Activated CD8-positive, alpha-beta memory T cell treated with anti-CD3 and anti-CD28 coated beads, Interleukin-2, amount 50 U/mL, for 1 hour (primary cell): ENCODE results near the gene ANXA2R.
"Not testable (repeated sequence)": the region's sequence is repeated elsewhere in the genome, so short reads cannot be mapped to it uniquely, and the experiment has no call there.

Experiments
- DNase-seq: peaks from one replicate; pipeline ENCODE4 v3.0.0-alpha.2; 2020; ENCODE audit errors: extremely low read depth

The ANXA2R gene

DNA sequence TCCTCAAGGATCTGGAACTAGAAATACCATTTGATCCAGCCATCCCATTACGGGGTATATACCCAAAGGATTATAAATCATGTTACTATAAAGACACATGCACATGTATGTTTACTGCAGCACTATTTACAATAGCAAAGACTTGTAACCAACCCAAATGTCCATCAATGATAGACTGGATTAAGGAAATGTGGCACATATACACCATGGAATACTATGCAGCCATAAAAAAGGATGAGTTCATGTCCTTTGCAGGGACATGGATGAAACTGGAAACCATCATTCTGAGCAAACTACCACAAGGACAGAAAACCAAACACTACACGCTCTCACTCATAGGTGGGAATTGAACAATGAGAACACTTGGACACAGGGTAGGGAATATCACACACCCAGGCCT lies 19.9 kb upstream of the ANXA2R start:
- DNase-seq, result not testable (repeated sequence)

DNA sequence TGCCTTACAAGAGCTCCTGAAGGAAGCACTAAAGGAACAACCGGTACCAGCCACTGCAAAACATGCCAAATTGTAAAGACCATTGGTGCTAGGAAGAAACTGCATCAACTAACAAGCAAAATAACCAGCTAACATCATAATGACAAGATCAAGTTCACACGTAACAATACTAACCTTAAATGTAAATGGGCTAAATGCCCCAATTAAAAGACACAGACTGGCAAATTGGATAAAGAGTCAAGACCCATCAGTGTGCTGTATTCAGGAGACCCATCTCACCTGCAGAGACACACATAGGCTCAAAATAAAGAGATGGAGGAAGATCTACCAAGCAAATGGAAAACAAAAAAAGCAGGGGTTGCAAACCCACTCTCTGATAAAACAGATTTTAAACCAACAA lies 15.0 kb upstream of the ANXA2R start:
- DNase-seq, result not testable (repeated sequence)

DNA sequence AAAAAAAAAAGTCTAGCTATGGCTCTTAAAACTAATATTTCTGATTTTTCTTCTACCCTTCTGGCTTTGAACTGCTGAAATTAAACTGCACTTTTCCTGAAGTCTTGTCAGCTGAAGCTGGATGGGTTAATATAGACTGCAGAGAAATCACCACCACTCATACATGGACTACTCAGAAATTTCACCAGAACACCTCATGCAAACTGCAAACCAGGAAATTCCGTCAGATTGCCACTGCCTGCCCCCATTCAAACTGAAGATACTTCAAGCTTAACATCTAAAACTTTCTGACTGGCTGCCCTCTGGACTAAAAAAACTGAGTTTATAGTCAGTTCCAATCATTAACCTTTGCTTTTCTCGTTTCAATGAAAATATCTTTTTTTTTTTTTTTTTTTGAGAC lies 11.6 kb upstream of the ANXA2R start:
- no peak for DNase-seq

DNA sequence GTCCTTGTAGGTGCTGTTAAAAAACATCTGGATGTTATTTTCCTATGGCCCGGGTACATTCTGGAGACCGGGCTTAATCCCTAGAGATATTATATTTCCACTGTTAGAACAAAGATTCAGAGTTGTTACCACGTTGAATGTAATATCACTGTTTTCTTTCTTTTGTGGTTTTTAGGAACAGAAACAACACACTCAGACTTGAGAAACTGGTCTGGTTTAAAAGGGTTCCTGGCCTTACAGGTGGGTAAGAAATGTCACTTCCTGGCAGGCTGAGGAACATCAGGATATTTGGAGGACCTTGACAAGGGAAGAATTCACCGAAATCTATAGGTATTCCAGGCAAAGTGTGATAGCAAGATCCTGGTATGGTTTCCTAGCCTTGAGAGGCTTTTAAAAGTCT lies 10.3 kb upstream of the ANXA2R start:
- DNase-seq, result no peak

DNA sequence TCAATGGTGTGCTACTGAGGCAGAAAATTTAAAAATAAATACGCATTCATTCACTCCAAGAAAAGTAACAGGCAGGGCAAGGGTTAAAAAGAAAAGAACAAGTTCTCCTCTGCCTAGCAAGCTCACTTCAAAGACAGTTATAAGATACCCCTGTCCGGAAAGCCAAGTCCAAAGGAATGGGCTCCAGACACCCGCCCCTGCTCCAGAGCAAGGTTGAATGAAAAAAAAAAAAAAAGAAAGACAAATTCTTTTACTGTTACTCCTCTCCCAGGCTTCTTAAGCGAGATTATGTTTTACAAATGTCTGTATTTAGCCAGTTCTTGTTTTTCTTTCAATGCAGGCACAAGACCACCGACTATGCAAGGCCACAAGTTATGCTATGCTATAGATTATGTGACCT lies 9.1 kb upstream of the ANXA2R start:
- no peak for DNase-seq

DNA sequence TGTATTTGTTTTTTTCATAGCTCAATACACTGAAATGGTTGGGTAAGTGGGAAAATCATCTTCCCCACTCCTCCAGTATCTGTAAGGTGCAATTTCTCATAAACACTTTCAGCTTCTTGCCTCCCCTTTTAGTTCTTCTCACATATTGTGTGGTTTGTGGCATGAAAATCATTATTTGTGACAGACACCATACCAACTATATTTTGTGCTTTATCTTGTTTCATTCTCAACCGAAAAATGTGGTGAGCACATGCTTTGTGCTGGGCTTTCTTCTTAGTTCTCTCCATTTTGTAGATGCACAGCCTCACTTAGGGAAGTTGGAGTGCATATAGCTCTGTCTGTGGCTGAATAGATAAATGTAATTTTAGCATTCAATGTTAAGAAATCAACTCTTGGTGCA lies 6.4 kb upstream of the ANXA2R start:
- DNase-seq, result no peak

DNA sequence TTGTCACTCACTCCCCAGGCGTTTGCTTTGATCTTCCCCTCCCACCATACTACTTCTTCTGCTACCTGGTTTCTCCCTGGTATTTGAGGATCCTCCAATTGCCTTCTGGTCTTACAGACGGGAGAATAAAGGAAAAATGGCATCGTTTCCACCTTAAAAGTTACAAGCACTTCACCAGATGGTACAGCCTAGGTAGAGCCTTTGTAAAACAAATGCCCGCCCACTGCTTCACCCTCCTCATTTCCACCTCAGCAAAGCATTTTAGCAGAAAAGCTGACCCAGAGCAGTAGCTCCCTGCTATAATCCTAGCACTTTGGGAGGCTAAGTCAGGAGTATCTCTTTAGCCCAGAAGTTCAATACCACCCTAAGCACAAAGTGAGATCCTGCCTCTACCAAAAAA lies 5.1 kb upstream of the ANXA2R start:
- no peak for DNase-seq

DNA sequence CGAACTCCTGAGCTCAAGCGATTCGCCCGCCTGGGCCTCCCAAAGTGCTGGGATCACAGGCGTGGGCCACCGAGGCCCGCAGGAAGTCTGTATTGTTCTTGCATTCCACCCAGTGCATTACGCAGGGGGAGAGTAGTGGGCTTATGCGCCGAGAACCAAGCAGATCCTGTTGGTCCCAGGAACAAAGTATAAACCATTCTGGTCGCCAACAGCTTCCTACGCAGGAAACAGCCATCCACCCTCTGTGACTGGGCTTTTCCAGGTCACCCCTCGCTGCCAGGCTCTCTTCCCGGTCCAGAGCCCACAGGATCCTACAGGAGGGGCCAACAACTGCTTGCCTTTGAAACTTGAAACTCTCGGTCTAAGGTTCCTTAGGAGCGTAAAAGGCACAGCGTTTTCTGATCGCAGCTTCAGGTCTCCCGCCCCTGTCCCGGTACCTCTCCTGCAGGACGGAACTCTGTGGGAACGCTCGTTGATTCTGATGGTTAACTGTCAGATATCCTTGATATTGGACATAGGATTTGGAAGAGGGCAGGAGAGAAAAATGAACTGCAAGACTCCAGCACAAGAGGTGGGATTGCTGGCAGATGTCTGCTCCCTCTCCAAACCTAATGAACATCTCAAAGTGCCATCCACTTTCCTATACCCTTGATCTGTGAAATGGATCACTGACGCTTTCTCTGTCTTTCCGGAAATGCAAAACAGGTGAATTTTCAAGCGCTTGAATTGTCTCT lies 4.2 kb upstream of the ANXA2R start:
- no peak for DNase-seq

DNA sequence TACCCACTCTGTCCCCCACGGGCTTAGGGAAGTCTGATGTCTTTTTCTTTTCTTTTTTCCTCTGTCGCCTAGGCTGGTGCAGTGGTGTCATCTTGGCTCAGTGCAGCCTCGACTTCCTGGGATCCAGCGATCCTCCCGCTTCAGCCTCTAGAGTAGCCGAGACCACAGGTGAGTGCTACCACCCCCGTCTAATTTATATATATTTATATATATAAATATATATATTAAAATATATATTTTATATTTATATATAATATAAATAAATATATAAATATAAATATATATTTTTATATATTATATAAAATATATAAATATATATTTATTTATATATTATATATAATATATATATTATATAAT lies 3.3 kb upstream of the ANXA2R start:
- no peak for DNase-seq

DNA sequence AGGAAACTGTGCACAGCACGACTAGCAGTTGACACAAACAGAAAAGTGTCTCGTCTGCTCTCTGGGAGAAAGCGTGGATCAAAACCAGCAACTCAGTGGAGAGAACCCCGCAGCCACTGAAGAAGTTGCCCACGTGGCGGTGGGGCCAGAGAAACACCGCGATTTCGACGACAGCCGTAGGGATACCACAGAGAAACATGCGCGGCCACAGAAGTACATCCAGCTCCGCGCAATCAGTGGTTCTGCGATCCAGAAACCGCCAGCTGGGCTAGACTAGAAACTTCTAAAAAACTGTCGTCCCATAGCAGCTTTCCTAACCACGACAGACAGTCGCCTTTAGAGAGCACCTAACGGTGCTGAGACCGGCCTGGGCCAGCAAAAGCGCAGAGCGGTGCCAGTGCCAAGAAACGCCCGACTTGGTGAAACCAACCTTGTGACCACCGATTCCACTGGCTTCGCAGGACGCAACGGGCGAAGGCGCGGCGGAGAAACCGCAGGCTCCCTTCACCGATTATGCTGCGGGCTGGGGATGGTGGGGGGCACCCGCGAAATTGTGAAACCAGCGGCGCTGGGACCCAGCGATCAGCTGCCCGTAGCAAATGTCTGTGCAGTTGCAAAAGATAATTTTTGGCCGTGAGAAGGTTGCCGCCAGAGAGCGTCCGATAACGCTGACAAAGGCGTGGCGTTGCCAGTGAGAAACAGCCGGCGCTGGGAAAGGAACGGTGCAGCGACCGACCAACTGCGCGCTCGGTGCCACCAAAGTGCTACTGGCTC lies 2.7 kb upstream of the ANXA2R start:
- peak; percentile 32 for DNase-seq

DNA sequence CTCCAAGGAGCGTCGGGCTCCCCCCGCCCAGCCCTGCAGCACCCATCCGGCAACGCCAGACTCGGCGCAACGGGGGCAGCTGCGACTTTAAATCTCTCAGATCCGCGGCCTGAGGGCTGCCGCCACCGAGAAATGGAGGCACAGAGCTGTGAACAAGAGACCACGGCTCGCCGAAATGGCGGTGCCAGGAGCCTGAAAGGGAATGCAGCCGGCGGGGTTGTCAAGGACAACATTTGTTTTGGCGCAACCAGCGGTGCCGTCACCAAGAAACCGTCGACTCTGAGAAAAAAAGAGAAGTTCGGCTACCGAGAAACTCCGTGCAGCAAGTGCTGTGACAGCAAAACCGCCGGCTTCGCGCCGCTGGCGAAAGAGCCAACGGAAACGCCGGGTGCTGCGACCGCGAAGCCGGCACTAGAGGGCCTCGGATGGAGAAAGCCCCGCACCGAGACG lies 2.1 kb upstream of the ANXA2R start:
- DNase-seq, result peak; percentile 71

DNA sequence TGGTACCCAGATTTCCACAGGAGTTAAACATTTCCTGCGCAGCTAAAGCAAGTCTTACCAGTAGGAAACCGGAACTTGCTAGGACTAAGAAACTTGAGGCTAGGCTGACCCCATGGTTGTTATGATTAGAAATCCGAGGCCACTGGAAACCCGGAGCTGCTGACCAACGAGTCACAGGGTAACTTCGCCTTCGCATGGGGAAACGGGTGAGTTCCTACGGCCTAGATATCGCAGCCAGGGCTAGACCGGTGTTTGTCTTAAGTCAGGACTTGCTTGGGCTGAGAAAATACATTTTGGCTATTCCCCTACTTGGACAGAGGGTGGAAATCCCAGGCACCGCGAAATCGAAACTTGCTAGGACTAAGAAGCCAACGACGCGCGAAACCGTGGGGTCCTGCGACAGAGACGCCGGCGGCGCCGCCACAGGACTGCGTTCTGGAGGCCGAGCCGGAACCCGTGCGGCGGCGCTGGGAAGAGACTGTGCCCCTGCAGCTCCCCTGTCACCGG lies 1.6 kb upstream of the ANXA2R start:
- DNase-seq, result no peak

DNA sequence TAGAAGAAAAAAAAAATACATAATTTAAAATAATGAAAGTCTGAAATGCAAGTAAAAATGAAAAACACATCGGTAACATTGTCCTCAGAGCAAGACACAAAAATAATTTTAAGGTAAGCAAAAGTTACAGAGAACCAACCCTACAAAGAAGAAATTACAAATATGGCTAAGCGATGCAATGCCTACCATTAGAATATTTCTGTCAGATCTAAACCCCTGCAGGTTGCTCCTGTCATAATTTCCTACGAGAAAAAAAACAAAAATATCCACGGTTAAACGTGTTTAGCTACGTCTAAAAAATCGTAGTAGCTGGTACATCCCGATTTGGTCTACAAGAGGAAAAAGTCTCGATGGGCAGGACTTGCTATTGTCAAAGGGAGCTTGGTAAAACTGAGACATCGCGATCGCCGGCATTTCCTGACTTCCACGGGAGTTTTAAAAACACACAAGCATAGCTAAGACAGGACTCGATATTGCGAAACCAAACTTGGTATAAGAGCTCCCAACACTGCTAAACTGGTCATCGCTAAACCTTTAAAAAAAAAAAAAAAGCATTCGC lies 1.1 kb upstream of the ANXA2R start:
- DNase-seq, result no peak

DNA sequence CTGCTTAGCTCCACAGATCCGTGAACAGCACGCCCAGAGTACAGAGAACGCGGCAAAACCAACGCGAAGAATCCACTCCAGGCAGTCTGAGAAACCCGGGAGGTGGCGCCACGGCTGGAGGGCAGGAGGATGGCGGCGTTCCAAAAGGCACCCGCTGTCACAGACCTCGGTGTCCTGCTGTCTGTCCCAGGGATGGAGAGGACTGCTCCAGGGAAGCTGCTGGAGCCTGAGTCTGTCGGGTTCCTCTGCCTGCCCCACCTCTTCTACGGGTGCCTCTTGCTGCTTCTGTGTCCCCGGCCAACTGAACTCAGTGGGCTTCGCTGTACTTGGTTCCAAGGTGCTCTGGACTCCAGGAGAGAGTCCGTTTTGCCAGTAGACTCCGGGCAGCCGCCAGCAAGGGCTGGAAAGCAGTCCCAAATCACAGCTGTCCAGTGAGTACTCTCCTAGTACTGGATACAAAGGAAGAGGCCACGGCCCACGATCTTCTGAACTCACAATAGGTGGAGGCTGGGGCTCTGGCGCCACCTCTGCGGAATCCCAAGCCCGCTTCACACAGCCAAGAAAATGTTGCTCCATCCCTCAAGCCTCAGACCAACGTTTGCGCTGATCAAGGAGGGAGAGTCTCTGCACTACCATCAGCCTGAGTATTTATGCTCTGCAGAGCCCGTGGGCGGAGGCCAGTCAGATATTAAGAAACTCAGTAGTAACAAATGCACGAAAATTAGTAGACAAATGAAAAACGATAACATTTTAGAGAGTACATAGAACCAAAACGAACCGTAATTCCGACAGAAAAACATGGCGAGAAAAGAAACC lies 440 bp downstream of the ANXA2R start:
- no peak for DNase-seq

DNA sequence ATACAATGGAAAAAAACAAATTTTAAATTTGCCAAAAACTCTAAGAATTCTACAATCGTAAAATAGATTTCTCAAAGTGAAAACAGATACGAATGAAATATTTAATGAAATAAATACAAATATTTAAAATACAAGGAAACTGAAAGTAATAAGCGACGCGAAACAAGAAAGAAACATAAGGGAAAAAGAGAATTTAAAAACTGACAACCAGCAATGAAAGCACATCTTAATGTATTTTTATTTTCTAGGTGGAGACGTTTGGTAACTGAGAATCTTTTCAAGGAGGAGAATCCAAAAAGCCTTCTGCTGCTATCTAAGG lies 1.0 kb downstream of the ANXA2R start:
- no peak for DNase-seq

DNA sequence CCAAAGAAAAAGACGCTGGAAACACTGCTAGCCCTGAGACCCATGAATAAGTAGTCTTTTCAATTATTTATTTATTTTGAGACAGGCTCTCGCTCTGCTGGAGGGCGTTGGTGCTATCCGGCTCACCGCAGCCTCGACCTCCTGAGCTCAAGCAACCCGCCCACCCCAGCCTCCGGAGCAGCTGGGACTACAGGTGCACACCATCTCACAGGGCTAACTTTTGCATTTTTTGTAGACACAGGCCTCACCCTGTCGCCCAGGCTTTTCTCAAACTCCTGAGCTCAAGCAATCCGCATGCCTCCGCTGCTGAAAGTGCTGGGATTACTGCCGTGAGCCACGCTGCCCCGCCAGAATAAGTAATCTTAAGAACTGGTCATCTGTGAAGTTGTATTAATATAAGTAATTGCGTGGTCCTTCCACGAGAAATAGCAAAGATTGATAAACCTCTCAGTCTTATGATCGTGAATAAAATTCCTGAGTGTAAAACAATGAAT lies 1.6 kb downstream of the ANXA2R start:
- DNase-seq, result no peak

DNA sequence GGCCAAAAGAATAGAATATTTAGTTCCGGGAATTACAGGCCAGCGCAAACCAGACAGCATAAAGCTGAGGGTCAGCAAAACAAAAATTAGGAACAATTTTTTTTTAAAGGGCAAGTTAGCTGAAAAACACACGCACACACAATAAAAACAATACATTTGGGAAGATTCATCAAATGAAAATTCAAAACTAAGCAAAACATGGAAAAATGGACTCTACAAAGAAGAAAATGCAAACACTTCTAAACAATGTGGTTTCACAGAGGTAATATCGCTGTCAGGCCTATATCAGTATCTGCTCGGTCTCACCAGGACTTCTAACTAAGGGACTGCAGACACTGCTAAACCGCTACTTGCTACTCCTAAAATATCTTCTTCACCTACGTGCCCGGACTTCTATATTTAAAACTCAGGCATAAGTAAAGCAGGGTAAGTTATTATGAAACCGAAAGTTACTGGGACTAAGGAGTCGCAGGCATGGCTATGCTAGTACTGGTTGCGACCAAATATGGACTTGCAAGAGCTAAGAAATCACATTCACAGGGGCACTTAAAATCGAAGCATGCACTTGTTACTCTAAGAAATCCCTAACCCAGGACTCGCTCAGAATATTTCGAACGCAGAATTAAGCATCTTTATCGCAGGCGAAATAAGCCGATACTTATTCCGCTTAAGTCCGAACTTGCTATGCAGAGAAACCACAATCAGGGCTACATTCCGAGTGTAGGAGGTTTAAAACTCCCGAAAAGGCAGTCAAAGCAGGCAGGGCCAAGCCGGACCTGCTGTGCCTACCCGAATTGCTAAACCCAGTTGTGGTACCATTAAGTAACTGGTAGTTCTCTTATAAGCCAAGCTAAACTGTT lies 2.3 kb downstream of the ANXA2R start:
- no peak for DNase-seq

DNA sequence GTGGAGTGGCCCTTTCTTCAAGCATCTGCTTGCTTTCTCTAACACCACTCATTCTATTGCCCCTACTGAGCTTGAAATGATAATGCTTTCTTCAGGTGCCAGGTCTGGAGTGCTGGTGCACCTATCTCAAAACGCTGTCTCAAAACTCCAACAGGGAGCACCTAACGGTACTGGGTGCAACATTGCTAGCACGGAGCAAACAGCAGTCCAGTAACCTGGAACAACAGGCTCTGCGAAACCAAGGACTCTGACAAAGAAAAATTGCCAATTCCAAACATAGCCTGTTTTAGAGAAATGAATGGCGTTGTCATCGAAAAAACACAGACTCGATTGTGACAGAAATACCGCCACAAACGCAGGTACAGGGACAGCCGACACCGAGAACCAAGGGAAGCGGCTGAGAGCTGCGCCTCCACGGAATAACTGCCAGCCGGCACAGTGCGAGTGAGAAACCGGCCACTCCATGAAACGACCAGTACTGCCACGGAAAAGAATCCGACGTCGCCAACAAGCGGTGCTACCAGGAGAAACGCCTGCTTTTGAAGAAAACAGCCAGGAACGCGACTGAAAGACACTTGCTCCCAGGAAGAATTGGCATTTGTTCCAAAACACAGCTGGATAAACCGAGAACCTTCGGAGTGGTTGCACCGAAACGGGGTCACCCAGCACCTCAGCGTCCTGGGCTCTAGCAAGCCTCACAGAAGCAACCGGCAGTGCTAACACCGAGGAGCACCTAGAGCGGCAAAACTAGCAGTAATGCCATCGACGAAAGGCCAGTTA lies 3.1 kb downstream of the ANXA2R start:
- no peak for DNase-seq

DNA sequence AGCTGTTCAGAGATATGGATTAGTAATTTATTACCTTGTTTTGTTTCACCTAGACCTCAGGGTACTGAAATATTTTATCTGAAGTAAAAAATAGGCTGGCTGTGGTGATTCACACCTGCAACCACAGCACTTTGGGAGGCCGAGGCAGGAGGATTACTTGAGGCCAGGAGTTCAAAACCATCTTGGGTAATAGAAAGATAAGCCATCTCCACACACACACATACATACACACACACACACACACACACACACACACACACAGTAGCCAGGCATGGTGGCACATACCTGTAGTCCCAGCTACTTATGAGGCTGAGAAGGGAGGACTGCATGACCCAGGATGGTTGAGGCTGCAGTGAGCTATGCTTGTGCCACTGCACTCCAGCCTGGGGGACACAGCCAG lies 3.7 kb downstream of the ANXA2R start:
- no peak for DNase-seq

DNA sequence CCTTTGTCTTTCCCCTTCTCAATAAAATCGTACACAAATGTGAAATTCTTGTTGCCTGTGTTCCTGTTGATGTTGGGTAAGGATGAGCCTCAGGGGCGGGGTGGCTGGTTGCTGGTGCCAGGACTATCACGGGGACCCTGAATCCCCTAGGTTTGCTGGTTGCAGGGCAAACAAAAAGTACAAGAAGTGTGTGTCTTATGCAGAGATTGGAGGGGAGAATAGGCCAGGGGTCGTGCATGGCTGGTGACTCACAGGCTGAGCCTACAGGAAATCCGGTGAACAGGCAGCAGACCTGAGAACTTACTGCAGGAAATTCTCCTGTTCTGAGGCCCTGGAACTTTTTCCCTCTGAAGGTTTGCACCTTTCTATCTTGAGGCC lies 5.5 kb downstream of the ANXA2R start:
- no peak for DNase-seq
